Stimulated activated CD4-positive, alpha-beta T cell treated with anti-CD3 and anti-CD28 coated beads, Interleukin-12 subunit alpha, Interleukin-12 subunit beta, amount 100 ng/mL, for 24 hours (primary cell): Measurements from ENCODE around the gene PAIP2B.

Experiments
- DNase-seq, 2 experiments: peaks; one replicate each; pipeline ENCODE4 v3.0.0-alpha.2; 2020; ENCODE audit warnings: low read depth in 2 of 2

PAIP2B gene

DNA sequence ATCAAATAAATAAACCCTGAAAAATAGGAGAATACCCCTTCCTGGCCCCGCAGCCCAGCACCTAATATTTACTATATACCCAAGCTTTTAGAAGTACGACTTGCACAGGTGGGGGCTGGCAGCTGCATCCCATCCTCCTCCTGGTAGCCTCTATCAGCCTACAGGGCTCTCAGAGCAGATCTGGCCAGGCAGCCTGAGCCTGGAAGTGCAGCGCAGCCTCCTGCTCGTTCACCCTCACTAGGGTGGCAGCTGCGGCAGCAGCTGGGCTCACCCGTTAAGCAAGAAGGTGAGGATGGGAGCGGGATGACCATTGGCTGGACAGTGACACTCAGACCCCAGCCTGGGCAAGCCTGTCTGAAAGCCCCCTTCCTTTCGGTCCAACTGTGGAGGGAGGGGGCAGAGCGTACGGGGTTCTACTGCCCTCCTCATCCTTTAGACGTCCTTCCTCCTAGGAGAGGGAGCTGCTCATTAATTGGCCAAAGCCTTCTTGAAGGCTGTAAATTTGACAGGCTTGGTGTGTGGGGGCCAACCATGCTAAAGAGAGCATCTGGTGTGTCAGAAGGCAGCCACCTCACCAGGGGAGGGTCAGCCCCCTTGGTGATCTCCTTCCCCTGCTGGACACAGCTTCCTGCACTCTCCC is 73.2 kb downstream of the PAIP2B start:
- no peak for DNase-seq

GRCh38 chr2:71151620-71152019 is 75.3 kb downstream of the PAIP2B start:
- no peak for DNase-seq

DNA sequence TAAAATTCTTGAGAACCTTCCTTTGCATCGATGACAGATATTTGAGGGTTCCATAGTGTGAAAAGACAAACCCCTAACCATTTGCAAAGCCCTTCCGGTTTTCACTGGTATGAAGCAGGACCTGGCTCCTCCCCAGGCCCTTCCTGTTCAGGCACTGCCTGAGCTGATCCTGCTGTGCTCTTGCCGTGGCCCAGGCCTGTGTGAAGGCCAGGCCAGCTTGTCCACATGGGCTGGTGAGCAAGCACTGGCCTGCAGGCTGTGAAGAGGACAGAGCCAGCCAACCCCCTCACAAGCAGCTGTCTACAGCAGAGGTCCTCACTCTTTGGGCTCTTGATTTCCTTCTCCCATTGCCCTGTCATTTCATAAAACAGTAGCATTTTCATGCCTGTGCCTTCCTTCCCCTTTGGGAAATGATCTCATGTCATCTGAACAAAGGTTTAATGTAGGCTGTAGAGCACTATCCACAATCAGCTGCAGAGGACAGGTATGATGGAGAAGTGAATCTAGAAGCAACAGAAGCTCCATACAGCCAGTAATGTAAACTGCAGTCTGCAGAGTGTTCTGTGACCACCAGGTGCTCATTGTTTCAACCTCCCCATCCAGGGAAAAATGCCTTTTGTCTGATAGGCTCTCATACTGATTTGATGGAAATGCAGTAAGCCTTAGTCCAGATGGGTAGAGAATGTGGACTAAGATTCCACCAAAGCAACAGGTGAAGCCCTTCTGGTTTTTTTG is 76.7 kb downstream of the PAIP2B start:
- no peak for DNase-seq

DNA sequence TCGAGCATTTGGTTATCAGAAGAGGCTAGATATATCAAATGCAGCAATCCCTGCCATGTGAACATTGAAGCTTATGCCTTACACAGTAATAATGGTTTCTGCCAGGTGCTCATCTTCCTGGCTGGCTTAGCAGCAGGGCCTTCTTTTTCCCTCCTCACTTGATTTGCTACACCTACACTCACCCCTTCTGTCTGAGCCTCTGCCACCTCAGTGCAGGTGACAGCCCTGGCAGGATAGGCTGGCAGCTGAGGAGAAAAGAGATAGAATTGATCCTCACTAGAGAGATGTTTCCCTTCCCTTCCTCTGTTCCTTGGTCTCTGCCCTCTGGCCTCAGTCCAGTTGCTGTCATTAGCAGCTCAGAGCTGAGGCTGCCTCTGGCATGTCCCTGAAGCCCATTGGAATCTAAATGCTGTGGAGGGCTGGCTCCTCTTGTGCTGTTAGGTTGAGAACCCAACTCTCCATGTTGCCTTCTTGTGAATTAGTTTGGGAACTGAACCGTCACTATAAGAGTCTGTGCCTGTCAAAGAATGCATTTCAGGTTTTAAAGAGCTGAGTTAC is 78.3 kb downstream of the PAIP2B start:
- no peak for DNase-seq

- DNase-seq = no peak
These were observed 83.1 kb downstream of the PAIP2B start for GRCh38 chr2:71143782-71144181.

GRCh38 chr2:71136174-71136573 is 90.7 kb downstream of the PAIP2B start:
- no peak for DNase-seq

- no peak for DNase-seq
These were observed 93.3 kb downstream of the PAIP2B start for GRCh38 chr2:71133603-71134002.
